KBM-7 (cell line): ENCODE results near the gene CRISPLD2.
"Not testable (repeated sequence)": the region's sequence is repeated elsewhere in the genome, so short reads cannot be mapped to it uniquely, and the experiment has no call there.

ENCODE experiments used
- DNase-seq: peaks from one replicate; pipeline ENCODE4 v3.0.0-alpha.2; 2015
- in situ Hi-C: fragments of 300-500 bp; cut with MboI; formaldehyde crosslinking; loops from 2 replicates; pipeline ENCODE4 v1.14.3; 2020; ENCODE audit warnings: low sequenced_read_pairs, low pct_unique_long_range_greater_than_20kb, mixed read lengths

The CRISPLD2 gene

GRCh38 chr16:84818989-84819643, 669 bp upstream of the CRISPLD2 start:
- DNase-seq: no peak
- in situ Hi-C loops: no loop called here

GRCh38 chr16:84820305-84820684, 510 bp downstream of the CRISPLD2 start:
- in situ Hi-C loops: no loop called here
- no peak for DNase-seq

- no peak for DNase-seq
- in situ Hi-C loops: no loop called here
These were observed 986 bp downstream of the CRISPLD2 start for GRCh38 chr16:84820771-84821170.

- in situ Hi-C loops: no loop called here
- DNase-seq: no peak
These were observed 1.4 kb downstream of the CRISPLD2 start for GRCh38 chr16:84821179-84821578.

DNA sequence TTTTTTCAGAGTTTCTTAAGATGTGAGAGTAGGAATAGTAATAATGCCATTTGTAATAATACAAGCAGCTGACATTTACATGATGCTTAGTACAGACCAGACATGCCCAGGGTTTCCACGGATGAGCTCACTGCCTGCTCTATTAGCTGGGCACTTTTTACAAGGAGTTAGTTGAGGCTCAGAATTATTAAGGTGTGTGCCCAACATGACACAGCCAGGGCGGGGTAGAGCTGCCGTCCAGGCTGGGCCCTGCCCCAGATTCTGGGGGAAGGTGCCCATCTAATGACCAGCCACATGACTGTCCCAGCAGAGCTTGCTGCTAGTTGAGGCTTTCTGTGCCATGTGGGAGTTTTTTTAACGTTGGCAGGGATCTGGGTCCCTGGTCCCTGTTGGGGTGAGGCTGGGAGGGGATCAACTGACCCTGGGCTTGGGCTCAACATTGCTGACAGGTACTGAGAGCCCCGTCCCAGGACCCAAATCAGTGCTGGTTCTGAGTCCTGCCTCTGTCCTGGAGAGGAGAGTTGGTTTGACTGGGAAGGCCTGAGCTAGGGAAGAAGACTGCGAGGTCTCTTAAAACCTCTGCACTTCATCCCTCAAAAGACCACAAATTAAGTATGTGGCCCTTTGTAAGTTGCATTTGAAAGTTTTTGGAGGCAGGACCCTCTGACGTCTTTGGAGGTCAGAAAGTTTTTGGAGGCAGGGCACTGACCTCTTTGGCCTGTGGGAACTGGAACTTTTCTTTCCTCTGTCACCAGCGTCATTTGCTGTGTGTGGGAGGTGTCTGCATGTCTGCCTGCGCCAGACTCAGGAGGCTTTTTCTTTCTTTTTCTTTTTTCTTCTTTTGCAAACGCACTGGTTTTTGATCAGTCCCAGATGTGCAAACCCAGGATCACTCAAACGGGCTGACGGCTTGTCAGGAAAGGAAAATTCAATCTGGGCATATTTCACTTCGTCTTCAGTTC, 2.2 kb downstream of the CRISPLD2 start:
- in situ Hi-C loops: no loop called here
- no peak for DNase-seq

- in situ Hi-C loops: no loop called here
These were observed 3.2 kb downstream of the CRISPLD2 start for GRCh38 chr16:84822990-84823389.

DNA sequence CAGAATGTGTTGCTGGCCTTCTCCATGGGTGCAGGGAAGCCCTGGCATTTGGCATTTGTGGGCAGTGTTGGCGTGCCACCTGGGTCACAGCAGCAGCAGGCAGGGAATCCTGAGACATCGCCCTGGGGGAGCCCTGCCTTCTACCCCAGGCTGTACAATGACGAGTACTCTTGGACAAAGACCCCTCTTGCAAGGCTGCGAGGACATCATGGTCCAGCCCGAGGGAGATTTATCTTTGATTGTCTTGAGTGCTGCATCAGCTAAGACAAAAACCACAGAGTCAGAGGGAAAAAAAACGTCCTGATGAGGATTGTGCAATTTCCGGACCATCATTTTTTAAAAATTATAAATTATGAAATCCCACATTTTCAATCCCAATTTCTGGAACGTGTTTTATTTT, 3.7 kb downstream of the CRISPLD2 start:
- DNase-seq: no peak
- in situ Hi-C loops: no loop called here

More at GRCh38 chr16:84822990-84823389, 3.2 kb downstream of the CRISPLD2 start:
- no peak for DNase-seq

DNA sequence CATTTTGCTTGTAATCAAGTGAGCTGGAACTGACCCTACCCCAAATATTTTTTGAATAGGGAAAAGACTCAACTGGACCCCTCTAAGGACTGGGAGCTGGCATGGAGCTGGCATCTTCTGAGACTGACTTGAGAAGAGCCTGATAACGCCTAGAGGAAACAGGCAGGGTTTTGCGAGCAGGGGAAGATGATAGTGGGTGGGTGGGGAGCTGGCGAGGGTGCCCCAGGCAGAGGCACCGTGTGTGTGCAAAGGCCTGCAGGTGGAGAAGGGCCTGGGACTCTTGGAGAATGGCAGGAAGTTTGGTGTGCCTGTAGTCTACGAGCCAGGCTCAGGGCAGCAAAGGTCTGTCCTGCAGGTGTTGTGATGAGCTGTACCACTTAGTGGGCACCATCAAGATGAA, 4.1 kb downstream of the CRISPLD2 start:
- DNase-seq: no peak
- in situ Hi-C loops: no loop called here

DNA sequence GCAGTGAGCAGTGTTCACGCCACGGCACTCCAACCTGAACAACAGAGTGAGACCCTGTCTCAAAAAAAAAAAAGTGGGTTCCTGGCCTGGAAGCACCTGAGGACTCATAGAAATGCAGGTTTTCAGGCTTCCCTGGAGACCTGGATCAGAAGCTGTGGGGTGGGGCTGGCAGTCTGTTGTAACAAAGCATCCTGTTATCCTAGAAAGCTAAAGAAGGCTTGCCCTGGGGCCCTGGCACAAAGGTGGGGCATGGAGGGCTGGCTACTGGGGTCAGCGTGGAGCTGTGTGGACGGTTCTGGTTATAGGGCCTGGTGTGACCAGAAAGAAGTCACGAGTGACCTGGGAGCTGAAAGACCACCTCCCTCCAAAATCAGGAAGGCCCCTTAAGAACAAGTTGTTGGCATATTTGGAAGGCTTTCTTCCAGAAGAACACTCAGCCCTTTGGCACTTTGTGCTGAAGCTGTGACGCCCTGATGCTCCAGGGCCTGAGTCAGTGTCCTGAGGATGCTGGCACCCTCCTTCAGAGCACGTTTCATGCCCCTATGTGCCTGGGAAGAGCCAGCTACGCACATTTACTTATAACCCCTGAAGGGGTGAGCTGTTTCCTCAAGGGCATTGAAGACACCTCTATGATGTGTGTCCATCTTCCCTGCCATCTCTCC, 6.2 kb downstream of the CRISPLD2 start:
- DNase-seq: no peak
- in situ Hi-C loops: no loop called here

GRCh38 chr16:84826558-84826941, 6.8 kb downstream of the CRISPLD2 start:
- no peak for DNase-seq
- in situ Hi-C loops: no loop called here

- no peak for DNase-seq
- in situ Hi-C loops: no loop called here
These were observed 7.4 kb downstream of the CRISPLD2 start for GRCh38 chr16:84827131-84827574.

- DNase-seq: no peak
- in situ Hi-C loops: no loop called here
These were observed 8.1 kb downstream of the CRISPLD2 start for GRCh38 chr16:84827897-84828296.

DNA sequence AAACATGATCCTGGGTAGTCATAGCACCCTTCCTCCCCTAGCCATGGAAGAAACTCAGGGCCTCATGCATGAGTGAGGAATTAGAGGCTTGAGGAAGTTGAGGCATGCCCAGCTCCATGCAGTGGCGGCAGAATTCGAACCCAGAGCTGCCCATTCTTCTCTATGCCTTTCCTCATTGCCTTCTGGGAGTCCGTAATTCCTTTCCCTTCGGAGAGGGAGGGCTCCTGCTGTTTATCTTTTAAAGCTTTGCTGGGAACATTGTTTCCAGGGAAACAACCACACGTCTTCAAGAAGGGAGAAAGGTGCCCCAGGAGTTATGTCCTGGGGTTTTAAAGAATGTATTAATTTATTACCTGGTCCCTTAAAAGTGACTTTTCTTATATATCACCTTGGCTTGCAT, 8.5 kb downstream of the CRISPLD2 start:
- in situ Hi-C loops: no loop called here
- DNase-seq: no peak

DNA sequence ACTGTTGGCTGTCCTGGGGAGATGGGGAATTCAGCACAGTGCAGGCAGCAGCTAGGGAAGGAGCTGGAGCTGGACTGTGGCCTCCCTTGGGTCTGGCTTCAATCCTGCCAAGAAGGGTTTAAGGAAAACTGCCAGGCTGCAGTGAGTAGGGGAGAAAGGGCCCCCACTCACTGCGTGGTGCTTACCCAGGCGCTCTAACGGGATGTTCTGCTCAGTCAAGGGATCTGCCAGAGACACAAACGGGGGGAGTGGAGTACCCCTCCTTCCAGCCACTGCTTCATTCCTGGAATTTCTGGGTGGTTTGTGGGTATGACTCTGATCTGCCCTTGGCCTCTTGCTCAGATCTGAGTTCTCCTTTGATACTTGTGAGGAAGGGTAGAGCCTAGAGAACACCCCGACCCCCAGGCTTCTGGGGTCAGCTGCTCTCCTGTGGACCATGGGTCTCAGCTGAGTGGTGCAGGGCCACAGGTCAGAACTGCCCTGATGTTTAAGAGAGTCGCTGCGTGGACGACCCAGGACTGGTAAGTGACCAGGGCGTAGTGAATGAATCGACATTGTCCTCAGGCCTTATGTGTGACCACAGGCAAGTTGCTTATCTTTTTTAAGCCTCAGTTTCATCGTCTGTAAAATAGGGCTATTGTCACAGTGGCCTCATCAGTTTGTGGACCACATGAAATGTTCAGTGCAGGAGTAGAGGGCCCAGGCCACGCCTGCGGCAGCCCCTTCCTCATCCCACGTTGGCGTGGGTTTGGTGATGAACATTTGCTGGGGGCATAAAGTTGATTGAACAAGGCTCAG, 9.6 kb downstream of the CRISPLD2 start:
- DNase-seq: no peak
- in situ Hi-C loops: no loop called here

GRCh38 chr16:84830765-84831384, 11.1 kb downstream of the CRISPLD2 start:
- no peak for DNase-seq
- in situ Hi-C loops: no loop called here

GRCh38 chr16:84831728-84832127, 11.9 kb downstream of the CRISPLD2 start:
- DNase-seq, in situ Hi-C loops: not testable (repeated sequence)

DNA sequence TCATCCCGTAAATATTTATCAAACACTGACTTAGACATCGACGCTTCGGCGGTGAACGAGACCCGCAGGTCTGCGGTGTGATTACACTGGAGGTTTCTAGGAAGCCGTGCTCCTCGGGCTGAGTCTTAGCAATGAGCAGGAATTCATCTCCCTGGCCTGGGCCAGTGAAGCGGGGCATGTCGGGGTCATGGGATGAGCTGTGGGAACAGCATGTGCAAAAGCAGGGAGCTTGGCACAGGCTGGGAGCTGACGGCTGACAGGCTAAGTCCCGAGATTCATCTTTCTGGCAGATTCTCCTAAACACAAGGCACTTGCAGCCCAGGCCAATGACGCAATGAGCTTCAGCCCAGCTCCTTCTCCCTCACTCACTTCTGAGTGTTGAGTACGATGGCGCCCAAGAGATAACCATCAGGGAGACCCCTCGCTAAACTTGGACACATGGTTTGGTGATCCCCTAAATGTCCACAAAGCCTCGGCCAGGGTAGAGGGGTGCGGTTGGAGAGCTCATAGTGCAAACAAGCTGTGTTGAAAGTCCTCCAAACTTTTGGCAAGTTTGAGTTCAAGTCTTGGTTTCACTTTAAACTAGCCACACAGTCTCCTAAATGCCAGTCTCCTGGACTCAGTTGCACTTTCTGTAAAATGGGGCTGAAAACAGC, 12.8 kb downstream of the CRISPLD2 start:
- DNase-seq: no peak
- in situ Hi-C loops: no loop called here

DNA sequence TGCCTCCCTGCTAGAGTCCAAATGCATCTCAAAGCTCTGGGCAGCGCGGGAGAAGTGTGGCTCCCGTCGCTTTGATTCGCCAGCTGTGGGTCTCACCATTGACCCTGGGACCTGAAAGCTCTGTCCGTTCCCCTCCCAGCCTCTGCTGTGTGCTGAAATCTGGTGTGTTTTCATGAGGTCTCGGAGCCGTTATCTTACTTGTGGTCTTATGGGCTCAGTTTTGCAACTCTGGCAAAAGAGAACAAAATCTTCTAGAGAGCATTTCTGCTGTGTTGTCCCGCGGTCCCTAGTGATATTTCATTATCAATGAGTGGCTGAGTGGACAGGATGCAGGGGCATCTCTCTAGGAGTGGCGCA, 13.3 kb downstream of the CRISPLD2 start:
- in situ Hi-C loops: no loop called here
- no peak for DNase-seq
